HG02759 (cell line): ENCODE measurements around the gene PNKP.

Source experiments
- ATAC-seq: cut with Tn5 transposase; IDR thresholded peaks from one replicate; pipeline ENCODE4 v1.9.1; 2021; ENCODE audit warnings: mild to moderate bottlenecking, moderate library complexity; ENCODE audit not compliant: unreplicated experiment

Gene PNKP

DNA sequence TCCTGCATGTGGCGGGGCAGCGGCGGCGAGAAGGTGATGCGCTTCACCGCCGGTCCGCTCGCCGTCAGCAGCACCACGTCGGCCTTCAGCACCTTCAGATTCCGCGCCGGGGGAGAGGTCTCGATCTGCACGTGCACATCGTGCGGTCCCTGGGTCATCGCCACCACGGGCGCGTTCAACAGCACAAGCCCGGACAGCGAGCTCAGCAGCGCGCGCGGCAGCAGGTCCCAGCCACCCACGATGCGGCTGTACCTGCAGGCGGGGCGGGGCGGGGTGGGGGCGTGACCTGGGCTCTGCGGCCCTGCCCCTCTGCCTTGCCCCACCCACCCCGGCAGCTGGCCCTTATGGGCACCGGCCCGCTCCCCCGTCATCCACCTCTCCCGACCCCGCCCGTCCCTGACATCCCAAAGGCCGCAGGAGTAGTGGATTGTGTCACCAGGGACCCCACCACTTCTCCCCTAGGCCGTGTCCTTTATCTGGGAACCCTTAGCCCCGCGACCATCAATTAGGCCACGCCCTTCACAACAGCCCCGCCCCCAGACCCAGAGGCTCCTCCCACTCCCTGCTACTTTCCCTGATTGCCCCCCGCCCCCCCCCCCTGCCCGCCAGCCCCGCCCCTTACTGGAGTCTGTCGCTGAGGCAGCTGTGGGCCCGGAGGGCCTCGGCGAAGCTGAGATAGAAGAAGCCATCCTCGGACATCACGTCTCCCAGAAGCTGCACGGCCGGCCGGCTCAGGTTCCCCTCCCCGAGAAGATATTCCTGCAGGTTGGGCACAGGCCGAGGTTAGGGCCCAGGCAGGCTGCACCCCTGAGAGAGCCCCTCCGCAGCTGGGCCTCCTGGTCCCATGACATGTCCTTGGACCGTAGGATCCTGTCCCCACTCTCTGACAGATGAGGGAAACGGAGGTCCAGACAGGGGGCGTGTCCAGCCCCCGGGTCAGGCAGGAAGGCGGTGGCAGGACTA lies 23.3 kb upstream of the PNKP start:
- no peak for ATAC-seq

DNA sequence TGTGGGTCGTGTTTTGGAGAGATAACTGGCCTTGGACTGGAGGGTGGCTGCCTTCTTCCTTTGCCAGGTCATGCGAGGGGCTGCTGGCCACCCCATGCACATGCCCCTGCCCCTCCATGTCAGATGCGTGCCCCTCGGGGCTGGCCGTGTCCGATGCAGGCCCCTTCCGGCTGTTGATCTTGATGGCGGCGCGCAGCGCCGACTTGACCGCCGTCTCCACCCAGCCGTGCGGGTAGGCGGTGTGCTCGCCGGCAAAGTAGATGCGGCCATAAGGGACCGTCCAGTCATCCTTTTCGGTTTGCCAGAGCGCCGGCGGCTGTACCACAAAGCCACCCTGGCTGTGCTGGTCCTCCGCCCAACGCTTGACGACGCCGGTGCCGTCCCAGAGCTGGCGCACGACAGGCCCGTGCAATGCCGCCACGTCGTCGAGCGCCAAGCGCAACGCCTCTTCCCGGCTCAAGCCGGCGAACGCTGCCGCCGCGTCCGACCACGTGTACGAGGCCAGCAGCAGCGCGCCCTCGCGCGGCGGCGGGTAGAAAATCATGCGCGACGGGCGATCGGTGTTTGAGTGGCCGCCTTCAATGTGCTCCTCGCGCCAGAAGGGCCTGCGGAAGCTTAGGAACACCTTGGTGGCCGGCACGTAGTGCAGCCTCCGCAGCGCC lies 22.4 kb upstream of the PNKP start:
- no peak for ATAC-seq

- ATAC-seq, result no peak
Observed at GRCh38 chr19:49889038-49889686, 21.8 kb upstream of the PNKP start.

DNA sequence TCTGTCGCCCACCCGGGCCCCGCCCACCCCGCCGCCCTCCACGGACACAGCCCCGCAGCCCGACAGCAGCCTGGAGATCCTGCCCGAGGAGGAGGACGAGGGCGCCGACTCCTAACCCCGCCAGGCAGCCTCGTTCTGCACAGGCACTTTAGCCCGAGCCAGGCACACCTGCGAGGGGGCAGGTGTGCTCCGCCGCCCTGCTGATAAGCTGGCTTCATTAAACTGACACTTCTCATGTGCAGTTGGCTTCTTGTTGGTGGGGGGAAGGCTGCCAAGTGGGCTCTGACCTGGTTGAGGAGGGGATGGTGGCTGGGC lies 21.1 kb upstream of the PNKP start:
- no peak for ATAC-seq

GRCh38 chr19:49887665-49888509 lies 20.5 kb upstream of the PNKP start:
- ATAC-seq, result no peak

GRCh38 chr19:49887037-49887664 lies 19.8 kb upstream of the PNKP start:
- ATAC-seq, result no peak

- ATAC-seq, result no peak
Observed at GRCh38 chr19:49884760-49885159, 17.4 kb upstream of the PNKP start.

GRCh38 chr19:49884109-49884508 lies 16.7 kb upstream of the PNKP start:
- no peak for ATAC-seq

- no peak for ATAC-seq
Observed at GRCh38 chr19:49883094-49883493, 15.7 kb upstream of the PNKP start.

DNA sequence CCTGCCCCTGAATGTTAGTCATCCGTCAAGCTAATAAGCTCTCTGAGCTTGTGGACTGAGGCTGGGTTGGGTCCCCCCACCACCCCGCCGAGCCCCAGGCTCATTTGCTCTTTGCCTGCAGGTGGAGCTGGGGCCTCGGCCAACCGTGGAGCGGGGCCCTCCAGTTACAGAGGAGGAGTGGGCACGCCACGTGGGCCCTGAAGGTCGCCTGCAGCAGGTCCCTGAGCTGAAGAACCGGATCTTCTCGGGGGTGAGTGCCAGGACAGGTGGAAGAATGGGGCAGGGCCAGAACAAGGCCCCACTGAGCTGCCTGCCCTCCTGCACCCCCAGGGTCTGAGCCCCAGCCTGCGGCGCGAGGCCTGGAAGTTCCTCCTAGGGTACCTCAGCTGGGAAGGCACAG lies 15.3 kb upstream of the PNKP start:
- ATAC-seq, result no peak

DNA sequence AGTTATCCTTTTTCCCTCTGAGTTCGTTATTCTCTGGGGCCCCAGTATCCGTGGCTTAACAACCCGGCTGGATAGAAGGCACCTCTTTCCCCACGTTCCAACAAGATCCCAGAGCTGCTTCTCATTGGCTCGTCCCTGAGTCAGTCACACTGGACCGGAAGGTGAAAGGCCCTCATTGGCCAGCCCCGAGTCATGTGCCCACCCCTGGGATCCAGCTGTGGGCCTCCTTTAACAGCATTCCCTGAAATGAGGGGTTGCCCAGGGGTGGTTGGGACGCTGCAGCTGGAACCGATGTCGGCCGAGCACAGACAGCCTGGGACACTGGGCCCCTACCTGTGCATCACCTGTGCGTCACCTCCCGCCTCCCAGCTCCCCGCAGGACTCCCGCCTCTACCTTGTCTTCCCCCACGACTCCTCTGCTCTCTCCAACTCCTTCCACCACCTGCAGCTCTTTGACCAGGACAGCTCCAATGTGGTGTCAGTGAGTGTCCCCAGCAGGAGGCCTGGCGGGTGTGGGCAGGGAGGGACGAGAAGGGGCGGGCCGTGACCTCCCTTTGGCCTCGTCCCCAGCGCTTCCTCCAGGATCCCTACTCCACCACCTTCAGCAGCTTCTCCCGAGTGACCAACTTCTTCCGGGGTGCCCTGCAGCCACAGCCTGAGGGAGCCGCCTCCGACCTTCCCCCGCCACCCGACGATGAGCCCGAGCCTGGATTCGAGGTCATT lies 14.5 kb upstream of the PNKP start:
- ATAC-seq, result no peak

DNA sequence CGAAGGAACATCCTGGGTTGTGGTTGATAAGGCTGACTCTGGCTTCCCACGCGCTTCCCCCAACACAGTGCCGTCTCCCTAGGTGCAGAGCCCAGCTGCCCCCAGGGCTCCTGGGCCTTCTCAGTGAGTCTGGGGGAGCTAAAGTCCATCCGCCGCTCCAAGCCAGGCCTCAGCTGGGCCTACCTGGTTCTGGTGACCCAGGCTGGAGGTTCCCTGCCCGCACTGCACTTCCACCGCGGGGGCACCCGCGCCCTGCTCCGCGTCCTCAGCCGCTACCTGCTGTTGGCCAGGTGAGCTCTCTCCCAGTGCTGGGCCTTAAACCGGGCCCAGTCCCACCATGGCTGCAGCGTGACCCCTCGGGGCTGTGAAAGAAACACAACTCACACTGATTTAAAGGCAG lies 13.8 kb upstream of the PNKP start:
- ATAC-seq, result no peak

DNA sequence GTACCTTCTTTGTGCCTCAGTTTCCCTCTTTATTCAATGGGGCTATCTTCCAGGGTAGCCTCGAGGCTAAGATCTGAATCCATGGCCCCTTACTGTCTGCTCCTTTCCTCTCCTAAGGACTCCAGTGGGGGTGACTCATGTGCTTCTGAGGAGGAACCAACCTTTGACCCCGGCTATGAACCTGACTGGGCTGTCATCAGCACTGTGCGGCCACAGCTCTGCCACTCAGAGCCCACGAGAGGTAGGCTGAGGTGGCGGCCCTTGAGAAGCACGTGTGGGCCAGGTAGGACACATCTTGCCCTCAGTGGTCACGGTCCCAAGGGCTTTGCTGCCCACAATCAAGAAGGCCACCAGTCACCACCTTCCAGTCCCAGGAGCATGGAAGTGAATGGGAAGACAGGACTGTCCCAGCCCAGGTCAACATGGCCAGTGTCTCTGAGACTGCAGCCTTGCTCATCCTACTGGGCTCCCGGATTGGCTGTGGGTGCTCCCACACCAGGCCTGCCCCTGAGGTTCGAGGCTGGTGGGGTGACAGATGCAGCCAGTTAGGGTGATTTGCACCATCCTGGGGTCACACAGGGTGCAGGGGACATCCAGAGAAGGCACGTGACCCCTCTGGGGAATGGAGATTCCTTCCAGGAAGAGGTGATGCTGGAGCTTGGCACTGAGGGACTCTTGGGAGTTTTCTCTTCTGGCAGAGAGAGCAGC lies 12.9 kb upstream of the PNKP start:
- ATAC-seq, result no peak

DNA sequence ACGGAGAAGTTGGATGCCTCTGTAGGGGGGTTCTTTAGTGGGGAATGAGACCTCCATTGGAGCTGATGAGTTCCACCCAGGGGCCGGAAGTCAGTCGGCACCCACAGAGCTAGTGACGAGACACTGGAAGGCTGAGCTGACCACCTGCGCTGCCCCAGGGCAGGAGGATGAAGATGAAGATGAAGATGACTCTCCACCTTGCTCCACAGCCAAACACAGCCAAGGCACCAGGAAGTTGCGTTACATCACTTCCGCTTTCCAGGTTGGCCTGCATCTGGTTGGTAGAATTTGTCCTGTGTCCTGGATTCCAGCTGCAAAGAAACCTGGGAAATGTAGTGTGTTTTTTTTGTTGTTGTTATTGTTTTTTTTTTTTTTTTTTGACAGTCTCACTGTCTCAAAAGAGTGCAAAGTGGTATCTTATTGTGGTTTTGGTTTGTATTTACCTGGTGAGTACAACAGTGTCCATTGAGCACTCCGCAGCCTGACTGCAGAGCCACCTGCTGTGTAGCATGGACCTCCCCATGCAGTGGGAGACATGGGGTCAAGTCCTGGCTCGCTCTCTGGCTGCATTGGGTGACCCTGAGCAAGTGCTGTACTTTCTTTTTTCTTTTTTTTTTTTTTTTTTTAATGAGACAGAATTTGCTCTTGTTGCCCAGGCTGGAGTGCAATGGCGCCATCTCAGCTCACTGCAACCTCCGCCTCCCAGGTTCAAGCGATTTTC lies 12.0 kb upstream of the PNKP start:
- no peak for ATAC-seq

DNA sequence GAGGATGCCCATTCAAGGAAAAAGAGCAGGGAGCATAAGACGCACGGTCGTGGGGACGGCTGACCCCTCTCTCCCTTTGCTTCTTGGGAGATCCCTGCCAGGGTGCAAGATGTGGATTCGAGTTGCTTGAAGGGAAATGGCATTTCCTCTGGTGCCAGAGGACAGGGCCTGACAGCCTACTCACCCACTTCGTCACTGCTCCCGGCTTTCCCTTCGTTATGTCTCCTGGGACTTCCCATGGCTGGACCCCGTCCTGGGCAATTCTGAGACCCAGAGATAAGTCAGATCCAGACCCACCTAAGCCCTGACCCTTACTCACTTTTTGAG lies 11.3 kb upstream of the PNKP start:
- no peak for ATAC-seq

DNA sequence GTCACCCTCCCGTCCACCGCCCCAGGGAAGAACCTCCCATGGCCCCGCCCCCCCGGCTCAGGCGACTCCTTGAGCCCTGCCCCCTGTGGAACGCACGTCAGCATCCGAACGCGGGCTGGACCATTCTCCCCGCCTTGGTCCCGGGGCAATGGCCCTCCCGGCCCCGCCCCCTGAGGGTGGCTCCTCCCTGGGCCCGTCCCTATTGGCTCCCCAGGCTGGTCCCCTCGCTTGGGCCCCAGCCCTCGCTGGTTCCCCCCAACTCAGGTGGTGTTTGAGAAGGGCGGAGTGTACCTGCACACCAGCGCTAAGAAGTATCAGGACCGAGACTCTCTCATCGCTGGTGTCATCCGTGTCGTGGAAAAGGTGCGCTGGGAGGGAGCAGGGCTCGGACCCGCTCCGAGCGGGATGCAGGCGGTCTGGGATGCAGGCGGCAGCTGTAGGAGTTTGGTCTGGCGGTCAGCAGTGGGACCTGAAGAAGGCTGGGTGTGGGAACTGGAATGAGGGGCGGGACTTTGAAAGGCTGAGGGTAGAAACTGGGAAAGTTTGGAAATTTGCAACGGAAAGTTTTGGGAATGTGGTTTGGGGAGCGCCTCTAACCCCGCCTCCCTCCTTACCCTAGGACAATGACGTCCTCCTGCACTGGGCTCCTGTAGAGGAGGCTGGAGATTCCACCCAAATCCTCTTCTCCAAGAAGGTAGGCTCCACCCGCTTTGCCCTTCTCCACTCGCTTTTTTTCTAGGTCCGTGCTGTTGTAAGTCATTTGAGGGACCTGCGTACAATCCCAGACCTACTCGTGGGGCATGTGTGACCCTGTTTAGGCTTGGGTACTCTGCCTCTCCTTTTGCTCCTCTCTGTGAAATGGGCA lies 10.7 kb upstream of the PNKP start:
- peak; percentile 52 for ATAC-seq

DNA sequence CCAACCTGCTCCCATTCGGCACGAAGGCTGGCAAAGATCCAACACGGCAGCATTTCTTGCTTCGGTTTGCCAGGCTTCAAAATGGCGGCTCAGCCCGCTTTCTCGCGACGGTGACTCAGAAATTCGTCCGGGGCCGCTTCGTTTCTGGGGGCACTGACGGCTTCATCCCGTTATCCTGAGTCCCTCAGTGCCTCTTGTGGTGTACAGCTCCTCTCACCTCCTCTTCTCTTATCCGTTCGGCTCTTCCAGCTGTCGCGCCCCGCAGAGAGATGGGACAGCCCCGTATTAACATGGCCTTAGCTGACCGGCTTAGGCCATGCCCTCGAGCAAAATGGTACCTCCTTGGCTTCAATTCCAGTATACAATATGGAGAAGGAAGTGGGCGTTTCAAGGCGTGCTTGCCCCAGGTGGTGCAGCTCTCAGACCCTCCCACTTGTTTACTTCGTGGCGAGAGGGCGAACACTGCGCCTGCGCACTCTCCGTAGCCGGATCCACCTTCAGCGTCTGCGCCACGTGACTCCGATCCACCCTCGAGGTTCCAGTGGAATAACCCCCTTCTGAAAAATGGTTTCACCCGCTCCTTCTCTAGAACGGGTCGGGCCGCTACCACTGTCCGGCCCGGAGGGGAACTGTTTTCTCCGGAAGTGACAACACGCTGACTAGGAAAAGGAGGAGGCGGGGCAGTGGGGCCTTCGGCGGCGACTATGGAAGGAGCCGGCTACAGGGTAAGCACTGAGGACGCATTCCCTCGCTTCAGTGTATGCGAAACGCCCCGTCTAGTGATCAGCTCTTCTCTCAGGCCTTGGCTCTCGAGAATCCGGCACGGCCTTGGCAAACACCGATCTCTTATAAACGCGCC lies 9.9 kb upstream of the PNKP start, which contains the start of the genes AKT1S1 and TBC1D17:
AKT1S1 (minus strand) TSS at position 336 of the 859 bp plus-strand sequence. CDS start 4,060 bp downstream, outside the sequence.
TBC1D17 (plus strand) TSS at position 683 of the 859 bp plus-strand sequence; CDS start at position 705, 22 bp downstream.
- peak; percentile 63 for ATAC-seq
